Erythroblast (primary cell): ENCODE data around the gene MME.

Experiments
- DNase-seq, 2 experiments: peaks; one replicate each; lab custom pipeline; 2025; lab: John Stamatoyannopoulos, UW
- GATA1 ChIP-seq: IDR thresholded peaks from 2 replicates; pipeline ENCODE4 v1.6.1; 2011; ENCODE audit warnings: low read depth, mild to moderate bottlenecking, control low read depth, low read length, moderate library complexity
- POLR2A ChIP-seq: IDR thresholded peaks from 2 replicates; pipeline ENCODE4 v1.6.1; 2011; ENCODE audit warnings: mild to moderate bottlenecking, low read length

The MME gene

DNA sequence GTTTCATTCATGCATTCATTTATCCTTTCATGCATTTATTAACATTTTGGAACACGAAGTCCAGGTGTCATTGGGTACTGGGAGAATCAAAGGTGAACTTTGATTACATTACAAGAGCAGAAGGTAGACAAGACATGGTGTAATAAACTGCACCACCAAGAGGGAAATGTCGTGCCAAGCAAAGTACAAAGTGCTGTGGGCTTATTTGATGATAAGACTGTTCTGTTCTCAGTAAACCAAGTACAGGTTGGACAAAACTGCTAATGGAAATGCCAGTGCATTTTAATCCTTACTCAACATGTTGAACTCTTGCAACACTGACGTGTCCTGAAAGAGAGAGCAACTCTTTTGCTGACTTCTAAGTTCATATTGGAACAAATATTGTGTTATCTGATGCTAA is 69.4 kb downstream of the MME start:
- DNase-seq: no peak
- TF ChIP-seq POLR2A (no peak), GATA1 (no peak)

DNA sequence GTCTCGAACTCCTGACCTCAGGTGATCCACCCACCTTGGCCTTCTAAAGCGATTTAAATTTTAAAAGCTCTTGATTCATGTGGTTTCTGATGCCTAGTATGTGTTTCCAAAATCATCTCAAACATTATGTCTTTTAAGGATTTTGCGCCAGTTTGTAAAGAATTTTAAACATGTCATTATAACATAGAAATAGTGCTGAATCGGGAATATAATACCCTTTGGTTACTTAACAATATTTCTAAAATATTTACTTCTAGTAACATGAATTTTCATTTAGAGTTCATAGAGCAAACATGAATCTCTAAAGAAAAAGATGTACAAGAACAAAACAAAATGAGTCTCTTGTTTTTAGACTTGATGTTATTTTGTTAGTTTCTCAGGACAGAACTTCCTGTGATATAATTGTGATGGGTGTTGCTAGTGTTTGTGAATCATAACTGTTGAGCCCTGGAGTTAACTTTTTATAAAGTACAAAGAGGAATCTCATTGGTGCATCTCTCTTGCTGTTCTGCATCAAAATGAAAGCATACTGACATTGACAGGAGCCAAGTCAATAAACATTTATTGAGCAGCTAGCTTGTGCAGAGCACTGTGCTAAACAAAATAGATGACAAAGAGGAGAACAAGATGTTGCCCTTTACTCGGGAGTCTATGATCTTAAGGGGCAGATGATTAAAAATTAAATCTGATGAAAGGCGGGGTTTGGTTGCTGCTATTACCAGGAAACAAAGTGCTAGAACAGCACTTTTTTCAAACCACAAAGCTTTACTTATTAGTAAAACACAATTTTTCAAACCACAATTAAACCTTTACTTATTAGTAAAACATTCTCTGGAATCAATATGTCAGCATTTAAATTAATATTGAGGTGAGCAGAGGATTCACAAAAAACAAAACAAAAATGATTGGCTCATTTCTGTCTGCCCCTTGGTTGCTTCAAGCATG is 73.4 kb downstream of the MME start:
- TF ChIP-seq POLR2A (no peak), GATA1 (no peak)
- no peak for DNase-seq

- TF ChIP-seq GATA1 (no peak), POLR2A (no peak)
- no peak for DNase-seq
These were observed 74.1 kb downstream of the MME start for GRCh38 chr3:155154255-155154654.

- TF ChIP-seq GATA1: no peak
- no peak for TF ChIP-seq POLR2A
- no peak for DNase-seq
These were observed 78.4 kb downstream of the MME start for GRCh38 chr3:155158346-155159037.

DNA sequence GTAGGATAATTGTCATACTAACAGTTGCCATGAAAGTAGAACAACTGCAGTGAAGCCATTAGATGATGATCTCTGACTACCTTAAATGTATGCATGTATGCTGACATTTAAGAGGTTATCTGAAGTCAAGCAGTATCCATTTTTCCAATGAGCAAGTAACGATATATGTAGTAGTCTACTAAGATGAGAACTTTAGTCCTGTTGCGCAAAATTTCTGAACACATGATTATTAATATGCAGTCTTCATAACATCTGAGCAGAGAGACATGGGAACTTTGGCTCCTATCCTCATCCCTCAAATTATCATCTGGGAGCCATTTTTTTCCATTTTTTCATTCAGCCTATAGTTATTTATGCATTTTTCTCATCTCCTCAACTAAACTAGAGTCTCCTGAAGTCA is 79.2 kb downstream of the MME start:
- no peak for DNase-seq
- TF ChIP-seq GATA1 (no peak), POLR2A (no peak)

GRCh38 chr3:155161640-155162292 is 81.6 kb downstream of the MME start:
- DNase-seq: no peak

GRCh38 chr3:155164306-155164705 is 84.2 kb downstream of the MME start:
- no peak for TF ChIP-seq POLR2A
- TF ChIP-seq GATA1: no peak
- no peak for DNase-seq

More at GRCh38 chr3:155161640-155162292, 81.6 kb downstream of the MME start:
- TF ChIP-seq POLR2A (no peak), GATA1 (no peak)

- TF ChIP-seq POLR2A (no peak), GATA1 (no peak)
- DNase-seq: no peak
These were observed 86.3 kb downstream of the MME start for GRCh38 chr3:155166441-155166840.

- TF ChIP-seq GATA1: no peak
- TF ChIP-seq POLR2A: no peak
- DNase-seq: no peak
These were observed 89.1 kb downstream of the MME start for GRCh38 chr3:155169197-155169596.

DNA sequence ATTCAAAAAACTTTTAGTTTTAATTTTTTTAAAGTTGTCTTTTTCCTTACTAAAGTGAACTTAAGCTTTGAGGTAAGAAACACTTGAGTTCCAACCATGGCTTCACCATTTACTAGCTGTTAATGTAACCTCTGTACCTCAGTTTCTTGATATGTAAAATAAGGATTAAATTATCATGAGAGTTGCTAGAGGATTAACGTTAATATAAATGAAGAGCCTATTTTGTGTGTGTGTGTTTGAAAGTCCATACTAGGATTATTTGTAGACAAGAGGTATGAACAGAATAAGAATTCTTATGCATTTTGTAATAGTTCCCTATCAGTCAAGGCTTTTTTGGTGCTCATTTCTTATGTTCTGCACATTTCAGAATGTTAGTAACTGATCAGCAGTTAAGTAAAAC is 93.7 kb downstream of the MME start:
- TF ChIP-seq GATA1: no peak
- no peak for DNase-seq

- TF ChIP-seq POLR2A (no peak), GATA1 (no peak)
These were observed 98.8 kb downstream of the MME start for GRCh38 chr3:155178810-155179436.

DNA sequence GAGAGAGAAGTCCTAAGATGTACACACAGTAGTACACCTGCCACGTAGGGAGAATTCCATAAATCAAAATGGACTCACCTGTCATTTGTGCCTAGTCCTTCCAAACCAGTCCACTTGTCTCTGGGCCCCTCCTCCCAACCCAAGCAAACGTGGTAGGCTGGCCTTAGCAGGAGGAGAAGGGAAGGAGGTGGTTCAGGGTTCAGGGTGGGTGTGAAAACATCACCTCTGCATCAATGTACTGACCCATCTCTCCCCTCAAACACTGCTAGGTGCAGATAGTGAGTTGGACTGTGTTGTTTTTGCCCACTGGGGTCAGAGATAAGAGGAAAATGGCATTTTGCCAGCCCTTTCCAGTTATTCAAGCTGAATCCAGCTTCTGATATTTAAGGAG is 99.3 kb downstream of the MME start:
- peak; percentile 62 to 83 for DNase-seq
- TF ChIP-seq POLR2A: no peak
- no peak for TF ChIP-seq GATA1

More at GRCh38 chr3:155178810-155179436, 98.8 kb downstream of the MME start:
- DNase-seq: no peak

DNA sequence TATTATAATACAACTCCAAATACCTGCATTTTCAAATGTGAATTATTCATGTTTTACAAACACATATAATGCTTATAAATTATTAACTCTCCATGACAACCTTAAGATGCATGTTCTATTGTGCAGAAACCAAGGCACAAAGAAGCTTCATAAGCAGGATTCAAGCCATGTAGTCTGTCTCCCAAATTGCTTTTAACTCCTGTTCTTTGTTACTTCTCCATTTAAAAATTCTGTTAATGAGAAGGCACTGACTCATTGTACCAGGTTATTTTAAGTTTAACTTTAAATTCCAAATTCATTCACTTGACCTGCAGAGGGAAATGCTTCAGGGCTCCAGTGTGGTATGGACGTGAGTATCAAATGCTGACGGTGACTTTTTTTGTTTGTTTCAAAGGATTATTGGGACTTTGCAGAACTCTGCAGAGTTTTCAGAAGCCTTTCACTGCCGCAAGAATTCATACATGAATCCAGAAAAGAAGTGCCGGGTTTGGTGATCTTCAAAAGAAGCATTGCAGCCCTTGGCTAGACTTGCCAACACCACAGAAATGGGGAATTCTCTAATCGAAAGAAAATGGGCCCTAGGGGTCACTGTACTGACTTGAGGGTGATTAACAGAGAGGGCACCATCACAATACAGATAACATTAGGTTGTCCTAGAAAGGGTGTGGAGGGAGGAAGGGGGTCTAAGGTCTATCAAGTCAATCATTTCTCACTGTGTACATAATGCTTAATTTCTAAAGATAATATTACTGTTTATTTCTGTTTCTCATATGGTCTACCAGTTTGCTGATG is 100.0 kb downstream of the MME start:
- no peak for TF ChIP-seq GATA1
- no peak for TF ChIP-seq POLR2A
- peak in 1 of 2 experiments; percentile 12 for DNase-seq
